Suprapubic skin (tissue), 3 donors: ENCODE measurements around the gene CADM2.

Source experiments
- CTCF ChIP-seq, 2 donors: fragments of 200-600 bp in 1 of 2; fragments of 450-650 bp in 1 of 2; sonication (generic) in 1 of 2; IDR thresholded peaks; one replicate each; pipeline ENCODE4 v1.5.1; 2016 to 2019; ENCODE audit warnings: antibody characterized with exemption in 2 of 2, mild to moderate bottlenecking in 1 of 2, moderate library complexity in 1 of 2
- POLR2A ChIP-seq, 2 donors: fragments of 450-650 bp; IDR thresholded peaks; one replicate each; pipeline ENCODE4 v1.6.1; 2017; ENCODE audit warnings: antibody characterized with exemption in 2 of 2, mild to moderate bottlenecking in 2 of 2, moderate library complexity in 2 of 2

- TF ChIP-seq CTCF (IDR thresholded peaks at IDR 0.05) (no peak), POLR2A (IDR thresholded peaks at IDR 0.05) (no peak)
Observed at GRCh38 chr3:84978843-84979242, 20.1 kb downstream of the CADM2 start.
